PFSK-1 (cell line): ENCODE data around the gene GLB1L3.

Source experiments
- FOXP2 ChIP-seq: optimal IDR thresholded peaks from 2 replicates; pipeline ENCODE3; 2011; ENCODE audit warnings: borderline replicate concordance, control low read depth, inconsistent platforms; ENCODE audit not compliant: insufficient read depth; ENCODE audit errors: extremely low read length, extremely low read depth
- POLR2AphosphoS5 ChIP-seq: IDR thresholded peaks from 2 replicates; pipeline ENCODE4 v1.6.1; 2012; ENCODE audit warnings: low read depth, mild to moderate bottlenecking, control low read depth, low read length, moderate library complexity
- SIN3A ChIP-seq: IDR thresholded peaks from 2 replicates; pipeline ENCODE4 v1.6.1; 2012; ENCODE audit warnings: mild to moderate bottlenecking, low read length, moderate library complexity, borderline replicate concordance; ENCODE audit not compliant: insufficient read depth
- TAF1 ChIP-seq: IDR thresholded peaks from 2 replicates; pipeline ENCODE4 v1.6.1; 2012; ENCODE audit warnings: low read length, control low read depth, borderline replicate concordance; ENCODE audit not compliant: insufficient read depth
- TF ChIP-seq, protein P1 (sequence below), 2 experiments: IDR thresholded peaks; 2 replicates each; pipeline versions ENCODE4 v1.6.1 to v1.8.0; 2011 to 2012; ENCODE audit warnings: low read depth in 2 of 2, low read length in 2 of 2, control low read depth in 1 of 2, inconsistent platforms in 1 of 2, mild to moderate bottlenecking in 1 of 2, moderate library complexity in 1 of 2; ENCODE audit not compliant: insufficient read depth in 1 of 2

Gene GLB1L3

DNA sequence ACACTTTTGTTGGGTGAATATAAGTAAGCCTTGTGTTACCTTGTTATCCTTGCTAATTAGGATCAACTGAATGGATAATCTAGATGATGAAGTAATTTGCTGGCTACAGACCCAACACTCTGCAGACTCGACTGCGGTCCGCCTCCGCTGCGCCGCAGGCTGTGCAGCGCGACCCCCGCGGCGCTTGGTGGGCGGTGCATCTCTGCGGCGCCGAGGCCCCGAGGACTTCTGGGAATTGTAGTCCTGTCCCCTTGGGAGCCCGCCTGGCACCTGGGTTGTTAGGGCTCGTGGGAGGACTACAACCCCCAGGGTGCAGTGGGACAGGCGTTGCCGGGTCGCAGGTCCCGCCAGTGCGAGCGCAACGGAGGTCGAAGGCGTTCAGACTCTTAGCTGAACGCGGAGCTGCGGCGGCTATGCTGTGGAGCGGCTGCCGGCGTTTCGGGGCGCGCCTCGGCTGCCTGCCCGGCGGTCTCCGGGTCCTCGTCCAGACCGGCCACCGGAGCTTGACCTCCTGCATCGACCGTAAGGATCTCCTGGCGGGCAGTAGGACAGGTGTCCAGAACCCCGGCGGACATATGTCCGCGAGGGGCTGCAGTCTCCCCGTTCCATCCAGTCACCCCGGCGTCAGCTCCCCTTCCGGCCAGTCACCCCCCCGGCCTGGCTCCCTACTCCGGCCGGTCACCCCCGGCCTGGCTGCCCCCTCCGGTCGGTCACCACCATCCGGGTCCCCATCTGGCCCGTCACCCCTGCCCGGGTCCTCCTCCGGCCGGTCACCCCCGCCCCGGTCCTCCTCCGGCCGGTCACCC lies 22.8 kb upstream of the GLB1L3 start, which contains the start of the genes ACAD8 and THYN1:
Gene ACAD8, plus strand, starts transcription at position 381 of the 806 bp plus-strand sequence. Its CDS starts 33 bp downstream, at position 414.
Gene THYN1, minus strand, starts transcription at position 165 of the 806 bp plus-strand sequence. CDS start 470 bp downstream, outside the sequence.
- TF ChIP-seq TAF1 = peak; percentile 72; the same call in 1 of the 2 replicates
- TF ChIP-seq, protein P1, sequence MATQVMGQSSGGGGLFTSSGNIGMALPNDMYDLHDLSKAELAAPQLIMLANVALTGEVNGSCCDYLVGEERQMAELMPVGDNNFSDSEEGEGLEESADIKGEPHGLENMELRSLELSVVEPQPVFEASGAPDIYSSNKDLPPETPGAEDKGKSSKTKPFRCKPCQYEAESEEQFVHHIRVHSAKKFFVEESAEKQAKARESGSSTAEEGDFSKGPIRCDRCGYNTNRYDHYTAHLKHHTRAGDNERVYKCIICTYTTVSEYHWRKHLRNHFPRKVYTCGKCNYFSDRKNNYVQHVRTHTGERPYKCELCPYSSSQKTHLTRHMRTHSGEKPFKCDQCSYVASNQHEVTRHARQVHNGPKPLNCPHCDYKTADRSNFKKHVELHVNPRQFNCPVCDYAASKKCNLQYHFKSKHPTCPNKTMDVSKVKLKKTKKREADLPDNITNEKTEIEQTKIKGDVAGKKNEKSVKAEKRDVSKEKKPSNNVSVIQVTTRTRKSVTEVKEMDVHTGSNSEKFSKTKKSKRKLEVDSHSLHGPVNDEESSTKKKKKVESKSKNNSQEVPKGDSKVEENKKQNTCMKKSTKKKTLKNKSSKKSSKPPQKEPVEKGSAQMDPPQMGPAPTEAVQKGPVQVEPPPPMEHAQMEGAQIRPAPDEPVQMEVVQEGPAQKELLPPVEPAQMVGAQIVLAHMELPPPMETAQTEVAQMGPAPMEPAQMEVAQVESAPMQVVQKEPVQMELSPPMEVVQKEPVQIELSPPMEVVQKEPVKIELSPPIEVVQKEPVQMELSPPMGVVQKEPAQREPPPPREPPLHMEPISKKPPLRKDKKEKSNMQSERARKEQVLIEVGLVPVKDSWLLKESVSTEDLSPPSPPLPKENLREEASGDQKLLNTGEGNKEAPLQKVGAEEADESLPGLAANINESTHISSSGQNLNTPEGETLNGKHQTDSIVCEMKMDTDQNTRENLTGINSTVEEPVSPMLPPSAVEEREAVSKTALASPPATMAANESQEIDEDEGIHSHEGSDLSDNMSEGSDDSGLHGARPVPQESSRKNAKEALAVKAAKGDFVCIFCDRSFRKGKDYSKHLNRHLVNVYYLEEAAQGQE (IDR thresholded peaks at IDR 0.05; ENCODE audit: insufficient read depth in 1 of 2, low read depth in 2 of 2, low read length in 2 of 2) = no peak
- TF ChIP-seq SIN3A = no peak
- peak; percentile 80 for TF ChIP-seq FOXP2
- peak; percentile 94 for TF ChIP-seq POLR2AphosphoS5

DNA sequence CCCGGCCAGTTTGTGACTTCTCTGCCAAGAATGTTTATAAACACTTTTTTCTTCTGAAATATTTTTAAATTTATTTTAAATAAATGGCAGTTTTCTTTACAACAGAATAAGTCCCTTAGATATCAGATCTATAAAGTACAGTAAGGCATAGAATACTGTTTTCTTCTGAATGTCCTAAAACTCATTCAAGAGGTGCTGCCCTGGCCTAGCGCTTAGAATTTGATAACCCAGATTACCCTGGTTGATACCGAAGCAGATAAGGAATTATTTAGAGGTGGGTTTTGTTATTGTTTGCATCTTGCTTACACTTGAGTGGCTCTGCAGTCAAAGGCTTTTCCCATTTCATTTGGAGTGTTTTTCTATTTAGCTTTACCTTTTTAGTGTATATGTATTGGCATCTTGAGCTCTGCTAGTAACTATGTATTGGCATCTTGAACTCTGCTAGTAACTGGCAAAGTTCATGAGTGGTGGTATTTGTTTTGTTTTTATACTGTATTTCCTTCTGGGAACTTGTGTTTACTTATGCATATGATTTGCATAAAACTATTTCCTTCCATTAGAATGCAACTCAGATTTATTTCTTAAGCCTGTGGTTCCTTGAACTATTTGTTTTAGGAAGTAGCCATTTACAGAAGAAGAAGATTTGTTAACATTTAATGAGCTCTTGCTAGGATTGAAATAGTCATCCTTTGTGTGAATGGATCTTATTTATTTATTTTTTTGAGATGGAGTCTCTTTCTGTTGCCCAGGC lies 21.6 kb upstream of the GLB1L3 start:
- TF ChIP-seq FOXP2 (no peak), POLR2AphosphoS5 (no peak), SIN3A (no peak), TAF1 (no peak)

DNA sequence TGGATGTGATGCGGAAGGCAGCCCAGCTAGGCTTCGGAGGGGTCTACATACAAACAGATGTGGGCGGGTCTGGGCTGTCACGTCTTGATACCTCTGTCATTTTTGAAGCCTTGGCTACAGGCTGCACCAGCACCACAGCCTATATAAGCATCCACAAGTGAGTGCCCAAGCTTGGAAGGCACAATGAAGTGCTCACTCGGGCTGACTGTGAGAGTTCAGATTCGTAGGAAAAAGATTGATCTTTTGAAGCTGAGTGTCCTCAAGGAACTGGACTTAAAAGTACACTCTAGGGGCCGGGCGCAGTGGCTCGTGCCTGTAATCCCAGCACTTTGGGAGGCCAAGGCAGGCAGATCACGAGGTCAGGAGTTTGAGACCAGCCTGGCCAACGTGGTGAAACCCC lies 19.1 kb upstream of the GLB1L3 start:
- no peak for TF ChIP-seq TAF1
- no peak for TF ChIP-seq SIN3A
- TF ChIP-seq FOXP2 = no peak
- TF ChIP-seq, protein P1 (IDR thresholded peaks at IDR 0.05; ENCODE audit: insufficient read depth in 1 of 2, low read depth in 2 of 2, low read length in 2 of 2) = no peak
- TF ChIP-seq POLR2AphosphoS5 = no peak

- TF ChIP-seq TAF1 (no peak), FOXP2 (no peak), SIN3A (no peak), POLR2AphosphoS5 (no peak)
- TF ChIP-seq, protein P1 (IDR thresholded peaks at IDR 0.05; ENCODE audit: insufficient read depth in 1 of 2, low read depth in 2 of 2, low read length in 2 of 2) = no peak
Observed at GRCh38 chr11:134258577-134258976, 17.6 kb upstream of the GLB1L3 start.

DNA sequence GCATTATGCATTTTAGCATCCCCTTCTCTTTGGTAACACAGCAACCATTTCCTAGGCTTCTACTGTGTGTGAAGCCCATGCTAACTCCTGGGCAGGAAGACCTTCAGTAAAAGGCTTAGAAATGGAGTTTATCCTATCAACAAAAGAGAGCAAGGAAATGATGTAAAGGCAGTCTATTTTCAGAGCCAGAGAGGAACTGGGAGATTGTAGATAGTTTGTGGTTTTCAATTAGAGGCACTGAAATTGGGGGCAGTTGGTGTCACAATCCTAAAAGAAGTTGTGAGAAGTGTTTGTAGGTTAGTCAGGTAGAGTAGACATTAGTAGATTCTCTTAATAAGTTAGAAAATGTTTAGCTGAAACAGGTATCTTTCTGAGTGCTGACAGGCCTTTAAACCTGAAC lies 15.7 kb upstream of the GLB1L3 start:
- no peak for TF ChIP-seq SIN3A
- no peak for TF ChIP-seq TAF1
- no peak for TF ChIP-seq FOXP2
- TF ChIP-seq, protein P1 (IDR thresholded peaks at IDR 0.05; ENCODE audit: insufficient read depth in 1 of 2, low read depth in 2 of 2, low read length in 2 of 2) = no peak
- TF ChIP-seq POLR2AphosphoS5 = no peak
